GM19351 (cell line): Measurements from ENCODE around the gene NFIL3.
"Not testable (repeated sequence)": the region's sequence is repeated elsewhere in the genome, so short reads cannot be mapped to it uniquely, and the experiment has no call there.

ENCODE experiments used
- ATAC-seq: cut with Tn5 transposase; IDR thresholded peaks from one replicate; pipeline ENCODE4 v1.9.1; 2021; ENCODE audit warnings: mild to moderate bottlenecking, moderate library complexity; ENCODE audit not compliant: unreplicated experiment

Gene NFIL3

GRCh38 chr9:91423785-91424402 lies at the start of gene NFIL3:
Gene NFIL3 (minus strand): TSS chr9:91423832. CDS start chr9:91410734, 13,098 bp downstream.
- peak; percentile 74 for ATAC-seq

GRCh38 chr9:91471524-91471923 lies 47.9 kb upstream of the NFIL3 start:
- not testable (repeated sequence) for ATAC-seq

- ATAC-seq, result no peak
Measured at GRCh38 chr9:91465420-91465819, 41.8 kb upstream of the NFIL3 start.

- ATAC-seq, result no peak
Measured at GRCh38 chr9:91458906-91459305, 35.3 kb upstream of the NFIL3 start.

- no peak for ATAC-seq
Measured at GRCh38 chr9:91452844-91453243, 29.2 kb upstream of the NFIL3 start.

GRCh38 chr9:91451431-91452270 lies 28.0 kb upstream of the NFIL3 start:
- ATAC-seq, result no peak

GRCh38 chr9:91445135-91445534 lies 21.5 kb upstream of the NFIL3 start:
- no peak for ATAC-seq

GRCh38 chr9:91443994-91444392 lies 20.4 kb upstream of the NFIL3 start:
- ATAC-seq, result no peak

- ATAC-seq, result no peak
Measured at GRCh38 chr9:91443321-91443993, 19.8 kb upstream of the NFIL3 start.

GRCh38 chr9:91436841-91437240 lies 13.2 kb upstream of the NFIL3 start:
- ATAC-seq, result no peak

GRCh38 chr9:91433180-91433579 lies 9.5 kb upstream of the NFIL3 start:
- ATAC-seq, result no peak

- ATAC-seq, result no peak
Measured at GRCh38 chr9:91431485-91431884, 7.9 kb upstream of the NFIL3 start.

- no peak for ATAC-seq
Measured at GRCh38 chr9:91429501-91429900, 5.9 kb upstream of the NFIL3 start.

- ATAC-seq, result no peak
Measured at GRCh38 chr9:91428927-91429351, 5.3 kb upstream of the NFIL3 start.

- ATAC-seq, result no peak
Measured at GRCh38 chr9:91428436-91428835, 4.8 kb upstream of the NFIL3 start.

GRCh38 chr9:91427873-91428272 lies 4.2 kb upstream of the NFIL3 start:
- ATAC-seq, result no peak

GRCh38 chr9:91426123-91426745 lies 2.6 kb upstream of the NFIL3 start:
- no peak for ATAC-seq

- ATAC-seq, result no peak
Measured at GRCh38 chr9:91425271-91425670, 1.6 kb upstream of the NFIL3 start.

GRCh38 chr9:91424403-91425176 lies 958 bp upstream of the NFIL3 start:
- ATAC-seq, result peak; percentile 28
